Bone marrow (tissue), 2 donors: ENCODE measurements around the gene TMEM245.

Experiments
- DNase-seq, 2 donors: peaks; one replicate each; lab custom pipeline; 2025; lab: John Stamatoyannopoulos, UW

The TMEM245 gene

GRCh38 chr9:109101202-109101595 is 18.5 kb downstream of the TMEM245 start:
- DNase-seq: no peak

- DNase-seq: no peak
These were observed 19.1 kb downstream of the TMEM245 start for GRCh38 chr9:109100543-109101201.

GRCh38 chr9:109098960-109099308 is 20.8 kb downstream of the TMEM245 start:
- no peak for DNase-seq

- DNase-seq: no peak
These were observed 21.4 kb downstream of the TMEM245 start for GRCh38 chr9:109098171-109098959.

- DNase-seq: no peak
These were observed 22.6 kb downstream of the TMEM245 start for GRCh38 chr9:109097146-109097545.

GRCh38 chr9:109095321-109095720 is 24.4 kb downstream of the TMEM245 start:
- DNase-seq: no peak

- DNase-seq: no peak
These were observed 25.5 kb downstream of the TMEM245 start for GRCh38 chr9:109094268-109094667.

- no peak for DNase-seq
These were observed 27.2 kb downstream of the TMEM245 start for GRCh38 chr9:109092587-109092986.

- DNase-seq: no peak
These were observed 27.6 kb downstream of the TMEM245 start for GRCh38 chr9:109092051-109092580.

- DNase-seq: no peak
These were observed 31.5 kb downstream of the TMEM245 start for GRCh38 chr9:109088221-109088620.

- DNase-seq: no peak
These were observed 32.0 kb downstream of the TMEM245 start for GRCh38 chr9:109087795-109088194.

GRCh38 chr9:109086221-109086620 is 33.5 kb downstream of the TMEM245 start:
- DNase-seq: no peak

GRCh38 chr9:109085510-109085909 is 34.2 kb downstream of the TMEM245 start:
- no peak for DNase-seq

- no peak for DNase-seq
These were observed 35.8 kb downstream of the TMEM245 start for GRCh38 chr9:109083813-109084405.

- DNase-seq: no peak
These were observed 36.6 kb downstream of the TMEM245 start for GRCh38 chr9:109083141-109083540.

GRCh38 chr9:109082091-109082620 is 37.6 kb downstream of the TMEM245 start:
- no peak for DNase-seq

GRCh38 chr9:109074236-109074889 is 45.4 kb downstream of the TMEM245 start:
- no peak for DNase-seq

- no peak for DNase-seq
These were observed 46.8 kb downstream of the TMEM245 start for GRCh38 chr9:109072821-109073435.

GRCh38 chr9:109072133-109072692 is 47.5 kb downstream of the TMEM245 start:
- DNase-seq: no peak

GRCh38 chr9:109068764-109069163 is 51.0 kb downstream of the TMEM245 start:
- no peak for DNase-seq

- DNase-seq: no peak
These were observed 54.6 kb downstream of the TMEM245 start for GRCh38 chr9:109064963-109065702.
